T-helper 2 cell (primary cell): ENCODE data around the gene KCNJ1.
A peak's percentile ranks its signal among the peaks of the same experiment; 100 is the strongest.

Experiments used
- DNase-seq, 5 experiments: peaks; one replicate each; pipeline versions ENCODE4 v3.0.0 to v3.0.0-alpha.2; 2012 to 2022

The KCNJ1 gene

GRCh38 chr11:128901653-128902514 is 34.8 kb upstream of the KCNJ1 start:
- no peak for DNase-seq

DNA sequence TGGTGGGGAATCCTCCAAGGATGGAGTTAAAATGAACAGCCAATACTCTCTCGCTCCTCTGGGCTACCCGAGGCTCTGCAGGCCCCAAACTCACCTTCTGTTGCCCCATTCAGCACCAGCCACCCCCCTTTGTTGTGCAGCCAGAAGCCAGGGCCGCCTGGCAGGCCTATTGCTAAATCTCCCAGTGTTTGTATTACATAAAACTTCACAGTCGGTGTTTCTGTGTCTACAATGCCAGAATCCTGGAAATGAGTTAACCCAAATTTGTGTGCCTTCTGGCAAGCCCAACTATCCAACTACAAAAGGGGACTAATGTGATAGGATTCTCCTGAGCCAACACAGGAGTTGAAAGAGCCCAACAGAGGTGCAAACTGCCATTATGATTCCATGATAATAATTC is 33.4 kb upstream of the KCNJ1 start:
- no peak for DNase-seq

DNA sequence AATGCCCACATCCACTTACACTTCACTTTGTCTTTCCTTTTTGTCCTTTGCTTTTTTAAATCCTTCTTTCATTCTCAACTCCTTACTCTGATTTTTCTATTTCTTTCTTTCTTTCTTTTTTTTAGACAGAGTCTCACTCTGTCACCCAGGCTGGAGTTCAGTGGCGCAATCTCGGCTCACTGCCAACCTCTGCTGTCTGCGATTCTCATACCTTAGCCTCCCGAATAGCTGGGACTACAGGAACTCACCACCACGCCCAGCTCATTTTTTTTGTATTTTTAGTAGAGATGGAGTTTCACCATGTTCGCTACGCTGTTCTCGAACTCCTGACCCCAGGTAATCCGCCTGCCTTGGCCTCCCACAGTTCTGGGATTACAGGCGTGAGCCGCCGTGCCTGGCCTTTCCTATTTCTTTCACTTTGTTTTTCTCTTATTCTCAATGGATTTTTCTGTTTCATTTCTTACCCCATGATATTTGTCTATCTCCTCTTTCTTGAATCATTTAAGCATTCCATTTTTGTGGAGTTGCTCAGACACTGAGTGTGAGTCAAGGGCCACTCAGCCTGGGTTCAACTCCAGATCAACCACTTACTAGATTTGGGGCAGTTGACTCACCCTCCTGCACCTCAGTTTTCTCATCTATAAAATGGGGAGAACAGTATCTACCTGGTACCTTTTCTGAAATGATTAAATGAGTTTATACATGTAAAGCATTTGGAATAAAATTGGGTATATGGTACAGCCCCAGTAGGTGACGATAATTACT is 31.7 kb upstream of the KCNJ1 start:
- no peak for DNase-seq

DNA sequence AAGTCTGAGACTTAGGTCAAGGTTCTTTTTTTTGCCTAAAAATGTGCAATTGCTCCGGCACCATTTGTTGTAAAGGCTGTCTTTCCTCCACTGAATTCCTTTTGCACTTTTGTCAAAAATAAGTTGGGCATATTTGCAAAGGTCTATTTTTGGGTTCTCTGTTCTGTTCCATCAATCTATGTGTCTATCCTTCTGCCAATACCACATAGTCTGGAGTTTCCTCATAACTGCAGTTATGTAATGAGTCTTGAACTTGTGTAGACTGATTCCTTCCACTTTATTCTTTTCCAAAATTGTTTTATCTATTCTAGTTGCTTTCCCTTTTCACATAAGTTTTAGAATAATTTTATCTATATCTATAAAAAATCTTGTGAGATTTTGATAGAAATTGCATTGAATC is 30.7 kb upstream of the KCNJ1 start:
- DNase-seq = no peak

- no peak for DNase-seq
Measured at GRCh38 chr11:128896356-128896755, 29.3 kb upstream of the KCNJ1 start.

DNA sequence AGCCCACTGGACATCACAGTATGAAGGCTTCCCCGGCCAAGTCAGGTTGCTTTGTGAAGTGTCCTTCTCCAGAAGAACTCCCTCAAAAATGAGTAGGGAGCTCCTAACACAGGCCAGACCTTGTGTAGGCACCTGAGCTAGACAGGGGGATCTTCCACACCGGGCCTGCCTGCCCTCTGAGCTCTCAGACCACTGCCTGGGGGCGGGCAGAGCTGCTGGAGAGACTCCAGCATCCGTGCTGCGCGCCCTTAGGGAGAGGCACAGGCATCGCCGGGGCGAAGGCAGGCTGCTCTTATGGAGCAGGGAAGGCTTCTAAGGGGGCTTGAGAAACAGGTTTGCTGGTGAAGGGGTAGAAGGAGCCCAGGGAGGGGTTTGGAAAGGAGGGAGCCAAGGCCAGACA is 28.4 kb upstream of the KCNJ1 start:
- DNase-seq = no peak

GRCh38 chr11:128894685-128895084 is 27.6 kb upstream of the KCNJ1 start:
- no peak for DNase-seq

GRCh38 chr11:128894286-128894681 is 27.2 kb upstream of the KCNJ1 start:
- no peak for DNase-seq

GRCh38 chr11:128893578-128894285 is 26.6 kb upstream of the KCNJ1 start:
- DNase-seq = no peak

DNA sequence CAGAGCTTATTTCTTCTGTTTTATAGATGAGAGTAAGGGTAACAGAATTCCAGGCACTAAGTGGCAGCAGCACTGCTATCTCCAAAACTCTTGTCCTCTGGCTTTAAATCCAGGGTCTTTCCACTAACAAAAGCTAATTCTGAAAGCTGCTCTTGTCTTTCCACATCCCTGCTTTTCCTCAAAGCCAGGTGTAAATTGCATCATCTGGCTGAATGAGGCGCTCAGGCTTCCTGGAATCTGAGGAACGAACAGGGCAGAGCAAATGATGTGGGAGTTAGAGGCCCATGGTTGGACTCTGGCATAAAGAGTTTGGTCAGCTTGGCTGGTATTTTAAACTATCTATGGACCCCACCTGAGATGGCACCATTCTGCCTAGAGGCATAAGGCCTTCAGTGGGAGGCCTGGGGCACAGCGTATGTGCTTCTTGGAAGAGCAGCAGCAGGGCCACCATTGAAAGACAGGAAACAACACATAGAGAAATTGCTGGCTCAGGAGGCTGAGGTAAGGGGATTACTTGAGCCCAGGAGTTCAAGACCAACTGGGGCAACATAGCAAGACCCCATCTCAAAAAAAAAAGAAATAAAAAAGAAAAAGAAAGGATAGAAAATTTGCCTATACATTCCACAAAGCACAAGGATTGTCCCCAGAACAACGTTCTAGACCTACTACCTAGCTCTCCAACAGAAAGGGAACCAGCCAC is 25.9 kb upstream of the KCNJ1 start:
- no peak for DNase-seq

GRCh38 chr11:128891913-128892398 is 24.9 kb upstream of the KCNJ1 start:
- DNase-seq = no peak

DNA sequence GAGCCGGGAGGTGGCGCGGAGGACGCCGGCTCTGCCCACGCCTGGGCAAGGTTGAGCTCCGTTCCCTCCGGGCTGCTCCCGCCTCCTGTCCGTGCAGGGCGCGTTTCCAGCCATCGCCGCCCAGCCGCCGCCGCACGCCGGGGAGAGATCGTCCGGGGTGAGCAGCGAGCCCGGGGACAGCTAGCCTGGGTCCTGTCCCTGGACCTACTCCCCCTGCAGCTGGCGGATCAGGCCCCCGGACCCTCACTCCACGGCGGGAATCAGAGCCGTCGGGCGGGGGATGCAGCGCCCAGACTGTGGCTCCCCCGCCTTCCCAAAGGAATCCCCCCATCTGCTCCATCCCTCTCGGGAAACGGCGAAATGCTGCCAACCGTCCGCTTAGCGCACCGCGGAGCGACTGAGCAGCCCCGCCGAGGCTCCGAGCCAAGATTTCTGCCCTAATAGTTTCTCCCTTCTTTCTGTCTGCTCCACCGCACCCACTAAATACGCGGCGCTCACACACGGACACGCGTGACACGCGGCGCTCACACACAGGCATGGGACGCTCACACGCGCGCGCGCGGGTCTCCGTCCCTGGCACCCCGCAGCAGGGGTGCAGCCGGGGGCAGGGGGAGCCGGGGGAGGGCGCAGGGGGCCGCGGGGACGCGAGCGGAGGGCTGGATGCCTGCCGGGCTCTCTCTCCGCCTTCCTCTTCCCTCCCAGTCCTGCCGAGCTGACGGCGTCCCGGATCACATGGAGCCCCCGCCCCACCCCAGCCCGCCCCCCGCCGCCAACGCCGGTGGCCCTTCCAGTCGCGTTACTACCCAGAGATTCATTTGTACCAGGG is 23.7 kb upstream of the KCNJ1 start, which contains the start of gene KCNJ5:
KCNJ5 (plus strand) TSS at position 814 of the 826 bp plus-strand sequence. CDS start 19,918 bp downstream, outside the sequence.
- peak in 1 of 5 experiments; percentile 15 for DNase-seq

DNA sequence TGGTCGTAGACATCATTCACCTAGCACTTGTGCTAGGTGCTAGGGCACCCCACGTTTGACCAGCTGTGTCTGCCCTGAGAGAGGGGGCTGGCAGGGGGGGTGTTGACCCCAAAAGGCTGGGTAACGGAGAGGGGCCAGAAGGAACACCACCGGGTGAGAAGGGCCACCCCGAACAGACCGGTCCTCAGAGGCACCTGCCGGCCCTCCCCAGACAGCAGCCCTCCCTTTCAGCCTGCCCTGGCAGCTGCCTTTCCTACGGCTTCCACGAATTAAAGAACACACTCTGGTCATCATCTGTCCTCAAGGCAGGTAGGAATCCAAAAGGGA is 23.1 kb upstream of the KCNJ1 start:
- no peak for DNase-seq

- no peak for DNase-seq
Measured at GRCh38 chr11:128889657-128890213, 22.6 kb upstream of the KCNJ1 start.

DNA sequence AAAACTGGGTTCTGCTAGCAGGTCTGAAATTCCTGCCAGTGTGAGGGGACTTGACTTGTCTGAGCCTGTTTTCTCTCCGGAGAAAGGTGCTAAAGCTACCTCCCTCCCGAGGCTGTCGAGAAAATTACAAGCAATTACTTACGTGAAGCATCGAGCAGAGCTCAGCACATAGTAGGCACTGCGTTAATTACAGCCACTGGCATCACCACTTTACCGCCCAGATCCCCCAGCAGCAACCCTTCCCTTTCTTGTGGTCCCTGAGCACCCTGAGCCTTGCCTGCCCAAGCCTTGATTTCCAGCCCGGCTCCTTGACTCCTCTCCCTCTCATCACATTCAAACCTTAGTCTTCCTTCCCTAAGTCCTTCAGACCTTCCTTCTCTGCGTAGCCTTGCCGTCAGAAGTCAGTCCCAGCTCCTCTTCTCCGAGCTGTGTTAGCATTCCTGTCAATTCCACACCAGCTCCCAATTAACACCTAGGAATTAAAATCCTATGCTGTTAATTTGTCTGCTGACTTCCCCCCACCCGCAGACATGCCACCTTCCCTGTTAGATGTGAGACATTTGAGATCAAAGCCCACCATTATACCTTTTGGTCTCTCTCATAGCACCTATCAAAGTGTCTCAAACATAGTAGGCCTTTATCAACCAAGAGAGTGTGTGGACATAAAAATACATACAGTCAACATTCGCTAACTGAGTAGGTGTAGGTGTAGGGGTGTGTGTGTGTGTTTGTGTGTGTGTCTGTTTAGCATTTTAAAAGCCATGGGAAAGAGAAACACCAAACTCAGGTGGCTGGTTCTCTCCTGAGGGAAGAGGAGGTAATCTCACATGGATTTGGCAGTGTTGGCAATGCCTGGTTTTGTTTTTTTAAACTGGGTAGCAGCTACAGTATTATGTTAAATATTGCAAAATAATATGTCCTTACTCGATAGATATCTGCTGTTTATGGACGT is 21.2 kb upstream of the KCNJ1 start:
- DNase-seq = no peak

- DNase-seq = peak in 1 of 5 experiments; percentile 81
Measured at GRCh38 chr11:128886406-128887124, 19.5 kb upstream of the KCNJ1 start.

DNA sequence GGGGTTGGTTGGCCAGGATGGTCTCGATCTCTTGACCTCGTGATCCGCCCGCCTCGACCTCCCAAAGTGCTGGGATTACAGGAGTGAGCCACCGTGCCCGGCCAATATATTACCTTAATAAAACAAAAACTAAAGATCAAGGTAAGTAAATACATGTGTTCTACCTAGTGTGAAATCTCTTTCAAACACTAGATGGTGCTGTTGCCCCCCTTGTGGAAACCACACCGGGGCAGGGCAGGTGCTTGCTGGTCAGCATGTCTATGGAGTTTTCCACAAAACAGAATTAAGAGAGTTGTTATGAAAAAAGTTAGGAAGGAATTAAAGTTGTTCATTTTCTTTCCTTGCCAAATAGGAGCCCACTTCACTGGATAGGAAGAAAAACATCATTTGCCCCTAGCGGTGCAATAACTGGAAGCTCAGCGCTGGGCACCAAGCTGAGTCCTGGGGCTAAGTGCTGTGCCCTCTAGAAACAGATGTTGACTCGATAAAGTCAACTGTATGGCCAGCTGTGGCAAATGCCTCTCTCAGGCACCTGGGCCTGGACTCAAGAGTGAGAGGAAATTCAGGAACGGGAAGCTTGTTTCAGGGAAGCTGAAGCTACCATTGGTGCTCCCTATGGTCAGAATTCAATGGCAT is 17.7 kb upstream of the KCNJ1 start:
- peak in 3 of 5 experiments; percentile 32 to 61 (median 45) for DNase-seq

DNA sequence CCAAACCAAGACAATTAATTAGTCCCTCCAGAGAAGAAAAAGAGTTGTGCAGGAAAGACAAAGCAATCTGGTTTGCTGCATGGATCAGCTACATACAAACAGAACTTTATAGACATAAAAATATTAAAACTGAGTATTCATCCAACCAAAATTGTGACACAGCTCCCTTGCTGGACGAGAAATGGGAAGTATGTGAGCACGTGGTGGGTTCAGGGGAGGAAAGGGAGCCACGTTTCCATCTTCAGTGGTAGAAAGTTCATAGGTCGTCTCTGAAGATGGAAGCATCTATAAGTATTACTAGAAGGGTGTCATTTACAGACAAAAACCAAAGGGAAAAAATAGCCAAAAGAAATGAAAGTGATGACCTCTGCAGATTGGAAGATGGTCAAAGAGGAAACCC is 17.0 kb upstream of the KCNJ1 start:
- DNase-seq = no peak

- no peak for DNase-seq
Measured at GRCh38 chr11:128882451-128882850, 15.4 kb upstream of the KCNJ1 start.
